AG09319 (cell line): Measurements from ENCODE around the gene UPF3A.
A peak's percentile ranks its signal among the peaks of the same experiment; 100 is the strongest.
"Not testable (repeated sequence)": the region's sequence is repeated elsewhere in the genome, so short reads cannot be mapped to it uniquely, and the experiment has no call there.

ENCODE experiments used
- DNase-seq: peaks from one replicate; pipeline ENCODE4 v3.0.0-alpha.2; 2010; ENCODE audit warnings: low read depth; ENCODE audit errors: extremely low read depth
- TF ChIP-seq, protein P1 (sequence below): IDR thresholded peaks from 2 replicates; pipeline ENCODE4 v1.5.1; 2011; ENCODE audit warnings: low read depth, mild to moderate bottlenecking, inconsistent platforms, low read length, moderate library complexity

UPF3A gene

DNA sequence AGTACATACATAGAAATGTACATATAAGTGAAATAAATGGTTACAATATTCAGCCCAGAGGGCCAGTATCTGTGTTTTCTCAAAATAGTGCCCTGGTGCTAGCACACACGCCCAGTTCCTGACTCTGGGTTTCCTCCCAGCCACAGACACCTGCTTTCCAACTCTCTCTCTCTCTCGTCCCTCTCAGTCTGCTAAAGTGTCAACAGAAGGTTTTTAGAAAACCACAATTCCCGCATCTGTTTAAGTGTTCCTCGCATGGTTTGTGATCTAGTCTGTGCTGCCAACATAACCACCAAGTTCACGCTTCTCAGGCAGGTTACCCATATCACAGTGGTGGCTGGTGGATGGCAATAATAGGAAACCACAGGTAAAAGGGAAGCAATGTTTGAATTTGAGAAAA is 17.8 kb upstream of the UPF3A start:
- no peak for DNase-seq
- TF ChIP-seq, protein P1, sequence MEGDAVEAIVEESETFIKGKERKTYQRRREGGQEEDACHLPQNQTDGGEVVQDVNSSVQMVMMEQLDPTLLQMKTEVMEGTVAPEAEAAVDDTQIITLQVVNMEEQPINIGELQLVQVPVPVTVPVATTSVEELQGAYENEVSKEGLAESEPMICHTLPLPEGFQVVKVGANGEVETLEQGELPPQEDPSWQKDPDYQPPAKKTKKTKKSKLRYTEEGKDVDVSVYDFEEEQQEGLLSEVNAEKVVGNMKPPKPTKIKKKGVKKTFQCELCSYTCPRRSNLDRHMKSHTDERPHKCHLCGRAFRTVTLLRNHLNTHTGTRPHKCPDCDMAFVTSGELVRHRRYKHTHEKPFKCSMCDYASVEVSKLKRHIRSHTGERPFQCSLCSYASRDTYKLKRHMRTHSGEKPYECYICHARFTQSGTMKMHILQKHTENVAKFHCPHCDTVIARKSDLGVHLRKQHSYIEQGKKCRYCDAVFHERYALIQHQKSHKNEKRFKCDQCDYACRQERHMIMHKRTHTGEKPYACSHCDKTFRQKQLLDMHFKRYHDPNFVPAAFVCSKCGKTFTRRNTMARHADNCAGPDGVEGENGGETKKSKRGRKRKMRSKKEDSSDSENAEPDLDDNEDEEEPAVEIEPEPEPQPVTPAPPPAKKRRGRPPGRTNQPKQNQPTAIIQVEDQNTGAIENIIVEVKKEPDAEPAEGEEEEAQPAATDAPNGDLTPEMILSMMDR = no peak

DNA sequence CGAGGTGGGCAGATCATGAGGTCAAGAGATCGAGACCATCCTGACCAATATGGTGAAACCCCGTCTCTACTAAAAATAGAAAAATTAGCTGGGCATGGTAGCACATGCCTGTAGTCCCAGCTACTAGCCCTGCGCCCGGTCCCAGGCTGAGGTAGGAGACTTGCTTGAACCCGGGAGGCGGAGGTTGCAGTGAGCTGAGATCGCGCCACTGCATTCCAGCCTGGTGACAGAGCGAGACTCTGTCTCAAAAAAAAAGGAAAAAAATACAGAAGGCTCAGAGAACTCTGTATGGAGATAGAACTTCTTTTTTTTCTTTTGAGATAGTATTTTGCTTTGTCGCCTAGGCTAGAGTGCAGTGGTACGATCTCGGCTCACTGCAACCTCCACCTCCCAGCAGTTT is 17.1 kb upstream of the UPF3A start:
- DNase-seq = not testable (repeated sequence)

DNA sequence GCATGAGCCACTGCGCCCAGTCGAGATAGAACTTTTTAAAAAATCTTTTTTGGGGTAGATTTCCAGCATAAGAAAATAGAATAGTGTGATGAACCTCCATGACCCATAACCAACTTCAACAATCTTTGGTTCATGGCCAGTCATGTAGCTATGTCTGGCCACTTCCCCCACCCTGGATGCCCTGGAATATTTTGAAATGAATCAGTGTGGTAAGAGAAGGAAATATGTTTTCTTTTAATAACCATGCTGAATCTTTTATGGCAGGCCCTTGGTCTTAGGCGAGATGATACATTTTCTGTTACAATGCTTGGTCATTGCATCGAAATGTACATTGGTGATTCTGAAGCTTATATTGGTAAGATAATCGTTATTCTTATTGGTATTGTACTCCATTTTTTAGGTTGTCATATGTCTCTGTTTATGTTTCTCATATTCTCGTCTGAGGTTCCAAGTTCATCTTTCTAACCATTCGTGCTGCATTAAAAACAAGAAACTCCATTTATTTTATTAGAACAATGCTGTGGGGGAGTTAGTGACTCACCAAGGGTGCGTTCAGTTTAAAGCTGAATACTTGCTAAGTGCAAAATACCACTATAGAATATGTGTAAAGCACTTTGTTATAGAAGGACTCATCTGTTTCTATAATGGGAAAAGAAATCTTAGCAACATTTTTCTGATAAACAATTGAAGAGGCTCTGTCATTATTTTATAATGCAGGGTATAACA is 16.4 kb upstream of the UPF3A start:
- DNase-seq = peak; percentile 30

DNA sequence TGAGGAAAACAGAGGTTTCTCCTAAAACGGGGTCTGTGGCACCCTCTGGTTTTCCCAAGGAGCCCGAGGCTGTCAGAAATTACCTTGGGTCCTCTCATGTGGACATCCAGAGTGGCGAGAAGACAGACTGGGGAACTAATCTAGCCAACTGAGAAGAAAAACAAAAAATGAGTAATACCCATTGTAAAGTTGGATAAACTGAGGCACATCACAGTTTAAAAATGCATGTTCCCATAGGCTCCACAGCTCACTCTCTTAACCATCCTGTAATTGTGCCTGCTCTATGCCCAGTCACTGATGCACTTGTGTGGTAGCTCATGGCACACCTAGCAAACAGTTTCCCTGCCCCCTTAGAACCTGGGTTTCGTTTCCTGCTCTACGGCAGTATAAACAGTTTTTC is 15.2 kb upstream of the UPF3A start:
- DNase-seq = no peak
- TF ChIP-seq, protein P1 = no peak

More for the DNA sequence above, 16.4 kb upstream of the UPF3A start:
- TF ChIP-seq, protein P1 = no peak

DNA sequence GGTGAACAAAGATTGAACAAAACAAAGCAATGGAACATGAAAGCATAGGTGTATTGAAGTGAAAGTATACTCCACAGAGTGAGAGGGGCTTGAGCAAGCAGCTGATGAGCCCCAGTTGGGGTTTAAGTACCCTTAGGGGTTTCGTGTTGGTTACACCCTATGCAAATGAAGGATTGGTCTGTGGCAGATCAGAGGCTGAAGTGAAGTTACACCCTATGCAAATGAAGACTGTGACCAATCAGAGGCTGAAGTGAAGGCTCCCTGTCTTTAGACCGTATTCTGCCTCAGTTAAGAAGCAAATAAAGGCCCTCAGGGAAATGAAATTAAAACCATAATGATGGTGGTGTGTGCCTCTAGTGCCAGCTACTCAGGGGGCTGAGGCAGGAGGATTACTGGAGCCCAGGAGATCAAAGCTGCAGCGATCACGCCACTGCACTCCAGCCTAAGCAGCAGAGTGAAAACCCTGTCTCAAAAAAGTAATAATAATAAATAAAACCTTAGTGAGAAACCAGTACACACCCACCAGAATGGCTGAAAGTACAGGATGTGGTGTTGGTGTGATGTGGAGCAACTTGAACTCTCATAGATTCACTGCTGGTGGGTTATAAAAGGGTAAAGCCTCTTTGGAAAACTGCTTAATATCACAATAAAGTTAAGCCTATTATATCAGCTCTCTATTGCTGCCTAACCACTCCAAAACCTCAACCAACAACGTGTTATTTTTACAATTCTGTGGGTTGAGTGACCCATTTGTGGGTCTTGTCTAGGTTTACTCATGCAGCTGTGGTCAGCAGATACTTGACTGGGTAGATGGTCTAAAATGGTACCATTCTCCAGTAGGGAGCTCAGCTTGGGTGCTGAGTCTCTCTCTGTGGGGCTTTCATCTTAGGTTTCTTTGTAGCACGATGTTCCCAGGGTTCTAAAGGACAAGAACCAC is 12.8 kb upstream of the UPF3A start:
- TF ChIP-seq, protein P1 = no peak
- DNase-seq = no peak

DNA sequence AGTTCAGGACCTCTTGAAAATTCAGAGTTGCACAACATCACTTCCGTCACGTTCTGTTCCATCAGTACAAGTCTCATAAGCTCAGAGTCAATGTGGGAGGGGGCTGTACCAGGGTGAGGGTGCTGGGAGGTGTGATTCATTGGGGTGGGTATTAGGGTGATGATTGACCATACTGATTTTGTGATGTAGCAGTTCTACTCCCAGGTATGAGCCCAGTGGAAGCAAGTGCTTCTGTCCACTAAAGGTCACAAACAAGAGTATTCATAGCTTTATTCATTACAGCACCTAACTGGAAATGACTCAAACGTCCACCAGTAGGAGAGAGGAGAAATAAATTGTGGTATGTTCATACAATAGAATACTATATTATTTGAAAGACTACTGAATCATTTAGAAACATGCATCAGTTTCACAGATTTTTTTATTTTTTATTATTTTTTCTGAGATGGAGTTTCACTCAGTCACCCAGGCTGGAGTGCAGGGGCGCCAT is 12.1 kb upstream of the UPF3A start:
- no peak for DNase-seq
- TF ChIP-seq, protein P1 = no peak

DNA sequence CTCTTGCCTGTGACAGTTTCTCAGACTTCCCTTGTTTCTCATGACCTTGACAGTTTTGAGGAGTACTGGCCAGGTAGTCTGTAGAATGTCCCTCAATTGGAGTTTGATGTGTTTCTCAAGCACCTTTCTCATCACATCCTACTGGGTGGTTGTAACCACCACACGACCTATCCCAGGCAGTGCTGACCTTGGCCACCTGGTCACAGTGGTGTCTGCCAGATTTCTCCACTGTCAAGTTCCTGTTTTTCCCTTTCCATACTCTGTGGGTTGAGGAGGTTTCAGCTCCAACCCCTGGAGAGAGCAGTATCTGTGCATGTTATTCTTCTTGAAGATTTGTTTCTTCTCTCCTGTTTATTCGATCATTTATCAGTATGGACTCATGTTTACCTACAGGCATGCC is 8.4 kb upstream of the UPF3A start:
- TF ChIP-seq, protein P1 = no peak
- DNase-seq = no peak
